ENCODE measurements around the gene SFRP5.
A peak's percentile ranks its signal among the peaks of the same experiment; 100 is the strongest.

Gene SFRP5

DNA sequence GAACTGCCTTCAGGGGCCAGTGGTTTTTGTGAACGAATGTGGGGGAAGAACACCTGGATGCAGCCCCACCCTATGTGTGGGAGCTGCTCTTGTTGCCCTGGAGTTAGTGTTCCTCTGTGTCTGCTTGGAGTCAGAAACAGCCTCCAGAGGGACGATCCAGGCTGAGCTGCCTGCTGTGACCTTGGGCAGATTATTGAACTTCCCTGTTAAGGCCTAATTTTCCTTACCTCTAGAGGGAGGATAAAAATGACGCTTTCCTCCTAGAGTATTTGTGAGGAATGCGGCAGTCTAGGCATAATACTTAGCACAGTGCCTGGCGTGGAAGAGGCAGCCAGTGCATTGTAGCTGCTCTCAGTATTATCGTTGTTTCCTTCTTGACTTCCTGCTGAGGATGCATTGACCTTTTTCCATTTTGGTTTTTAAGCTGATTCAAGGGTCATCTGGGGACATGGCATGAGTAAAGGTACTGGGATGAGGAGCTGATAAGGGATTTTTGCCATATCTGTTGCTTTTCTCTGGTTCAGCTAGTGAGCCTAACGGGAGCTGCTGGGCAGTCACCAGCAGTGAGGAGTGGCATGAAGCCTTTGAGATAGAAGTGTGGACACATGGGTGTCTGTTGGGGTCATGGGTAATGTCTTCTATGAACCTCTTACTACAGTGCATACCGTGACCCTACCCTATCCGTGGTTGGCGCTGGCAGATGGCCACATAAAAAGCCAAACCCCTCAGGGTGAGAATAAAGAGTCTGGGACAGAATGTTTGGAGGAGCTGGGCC, 28.4 kb downstream of the SFRP5 start:
- TF ChIP-seq, protein P1, sequence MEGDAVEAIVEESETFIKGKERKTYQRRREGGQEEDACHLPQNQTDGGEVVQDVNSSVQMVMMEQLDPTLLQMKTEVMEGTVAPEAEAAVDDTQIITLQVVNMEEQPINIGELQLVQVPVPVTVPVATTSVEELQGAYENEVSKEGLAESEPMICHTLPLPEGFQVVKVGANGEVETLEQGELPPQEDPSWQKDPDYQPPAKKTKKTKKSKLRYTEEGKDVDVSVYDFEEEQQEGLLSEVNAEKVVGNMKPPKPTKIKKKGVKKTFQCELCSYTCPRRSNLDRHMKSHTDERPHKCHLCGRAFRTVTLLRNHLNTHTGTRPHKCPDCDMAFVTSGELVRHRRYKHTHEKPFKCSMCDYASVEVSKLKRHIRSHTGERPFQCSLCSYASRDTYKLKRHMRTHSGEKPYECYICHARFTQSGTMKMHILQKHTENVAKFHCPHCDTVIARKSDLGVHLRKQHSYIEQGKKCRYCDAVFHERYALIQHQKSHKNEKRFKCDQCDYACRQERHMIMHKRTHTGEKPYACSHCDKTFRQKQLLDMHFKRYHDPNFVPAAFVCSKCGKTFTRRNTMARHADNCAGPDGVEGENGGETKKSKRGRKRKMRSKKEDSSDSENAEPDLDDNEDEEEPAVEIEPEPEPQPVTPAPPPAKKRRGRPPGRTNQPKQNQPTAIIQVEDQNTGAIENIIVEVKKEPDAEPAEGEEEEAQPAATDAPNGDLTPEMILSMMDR (IDR thresholded peaks at IDR 0.05; ENCODE audit: extremely low read depth, missing control alignments): no peak
- no peak for DNase-seq (ENCODE audit: low spot score)

DNA sequence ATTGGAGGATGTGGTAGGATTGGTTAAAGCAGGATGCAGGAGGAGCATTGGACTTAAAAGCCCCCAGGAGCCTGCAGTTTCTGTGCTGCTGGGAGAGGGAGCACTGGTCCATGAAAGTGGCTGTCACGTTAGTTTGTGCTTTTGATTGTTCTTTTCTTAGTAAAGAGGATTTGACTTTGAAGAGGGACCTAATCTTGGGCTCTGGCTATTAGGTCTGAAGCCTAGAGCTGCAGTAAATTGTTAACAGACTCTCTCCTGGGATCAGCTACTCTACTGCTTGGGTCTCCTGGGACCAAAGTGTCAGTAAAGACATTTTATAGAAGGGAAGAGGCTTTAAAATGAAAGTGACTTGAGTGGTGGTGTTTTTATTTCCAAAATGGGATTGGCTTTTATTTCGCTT, 31.2 kb downstream of the SFRP5 start:
- no peak for DNase-seq (ENCODE audit: low spot score)
- TF ChIP-seq, protein P1 (IDR thresholded peaks at IDR 0.05; ENCODE audit: extremely low read depth, missing control alignments): no peak

DNA sequence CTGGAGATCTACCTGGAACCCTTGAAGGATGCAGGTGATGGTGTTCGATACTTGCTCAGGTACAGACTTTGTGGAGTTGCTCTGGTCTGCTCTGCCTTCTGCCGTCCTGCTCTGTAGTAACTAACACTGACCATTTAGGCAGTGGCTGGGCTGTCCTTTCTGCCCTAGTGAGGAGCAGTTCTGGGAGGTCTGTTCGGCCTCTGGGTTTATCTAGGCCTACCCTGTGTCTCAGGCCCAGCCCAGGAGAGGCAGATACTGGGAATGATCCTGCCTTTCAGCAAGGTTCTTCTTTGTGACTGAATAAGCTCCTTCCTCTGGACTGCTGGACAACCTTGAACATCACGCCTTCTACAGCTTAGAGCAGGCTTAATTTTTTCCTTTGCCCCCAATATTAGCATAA, 33.2 kb downstream of the SFRP5 start:
- TF ChIP-seq, protein P1 (IDR thresholded peaks at IDR 0.05; ENCODE audit: extremely low read depth, missing control alignments): no peak
- no peak for DNase-seq (ENCODE audit: low spot score)

- TF ChIP-seq, protein P1 (IDR thresholded peaks at IDR 0.05; ENCODE audit: extremely low read depth, missing control alignments): no peak
- no peak for DNase-seq (ENCODE audit: low spot score)
Observed at GRCh38 chr10:97737770-97738265, 34.0 kb downstream of the SFRP5 start.

DNA sequence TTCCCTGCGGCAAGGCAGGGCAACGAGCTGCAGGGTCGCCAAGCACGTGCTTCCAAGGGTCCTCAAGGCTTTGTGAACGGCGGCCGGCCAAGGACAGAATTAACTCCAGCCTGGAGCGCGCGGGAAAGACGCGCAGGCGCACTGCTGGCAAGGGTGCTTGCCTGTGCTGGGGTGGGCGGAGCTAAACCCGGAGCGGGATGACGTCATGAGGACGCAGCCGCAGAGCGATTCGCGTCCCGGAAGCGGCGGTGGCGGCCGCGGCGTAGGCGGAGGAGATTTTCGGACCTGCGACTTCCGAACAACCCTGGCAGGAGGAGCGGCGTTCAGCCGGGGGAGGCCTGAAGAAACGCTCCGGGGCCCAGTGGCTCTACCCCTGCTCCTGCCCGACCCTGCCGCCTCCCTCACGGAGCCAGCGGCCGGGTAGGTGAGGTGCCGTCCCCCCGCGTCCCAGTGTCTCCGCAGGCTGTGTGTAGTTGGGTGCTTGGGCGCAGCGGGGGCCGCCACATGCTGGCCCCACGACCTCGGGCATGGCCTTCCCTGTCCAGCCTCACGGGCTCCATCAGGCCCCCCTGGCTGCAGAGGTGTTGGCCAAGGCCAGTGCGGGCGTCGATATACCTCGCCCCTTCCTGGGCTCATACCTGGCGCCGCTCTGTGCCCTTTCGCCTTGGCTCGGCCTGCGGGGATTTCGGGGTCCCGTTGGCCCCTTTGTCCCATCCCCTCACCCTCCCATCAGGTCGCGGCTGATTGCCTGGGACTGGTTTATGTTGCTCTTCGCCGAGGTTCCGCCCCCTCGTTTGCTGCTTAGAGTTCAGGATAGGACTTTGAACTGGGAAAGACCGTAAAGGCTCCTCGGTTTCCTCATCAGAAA, 34.7 kb downstream of the SFRP5 start, which contains the start of gene ZFYVE27:
ZFYVE27 (plus strand) TSS at position 227 of the 868 bp plus-strand sequence. CDS start 1,350 bp downstream, outside the sequence.
- TF ChIP-seq, protein P1 (IDR thresholded peaks at IDR 0.05; ENCODE audit: extremely low read depth, missing control alignments): no peak
- peak; percentile 97 for DNase-seq (ENCODE audit: low spot score)

- no peak for DNase-seq (ENCODE audit: low spot score)
- TF ChIP-seq, protein P1 (IDR thresholded peaks at IDR 0.05; ENCODE audit: extremely low read depth, missing control alignments): no peak
Observed at GRCh38 chr10:97736403-97736901, 35.3 kb downstream of the SFRP5 start.
